ENCODE results near the gene SNX7.

The SNX7 gene

GRCh38 chr1:98781906-98782305 is 120.4 kb downstream of the SNX7 start:
- DNase-seq, result no peak

GRCh38 chr1:98783821-98784220 is 122.3 kb downstream of the SNX7 start:
- DNase-seq, result no peak

GRCh38 chr1:98791498-98791897 is 130.0 kb downstream of the SNX7 start:
- DNase-seq, result no peak

DNA sequence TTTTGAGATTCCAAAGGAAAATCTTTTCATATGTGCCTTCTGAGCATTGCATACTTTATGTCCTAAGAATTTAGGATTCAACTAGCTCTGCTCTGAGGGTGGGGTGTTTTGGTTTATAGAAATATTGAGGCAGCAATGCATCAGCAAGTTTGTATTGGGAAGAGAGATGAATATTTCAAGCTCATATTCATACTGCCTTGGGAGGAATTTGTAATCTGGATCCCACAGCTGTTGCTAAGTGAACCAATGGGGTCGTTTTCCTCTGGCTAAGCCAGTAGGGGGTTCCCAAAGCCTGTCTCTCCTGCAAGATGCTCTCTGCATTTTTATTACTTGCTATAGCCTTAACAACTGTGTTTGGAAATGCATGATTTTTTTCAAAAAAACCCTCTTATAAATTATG is 130.6 kb downstream of the SNX7 start:
- no peak for DNase-seq

GRCh38 chr1:98793136-98793535 is 131.6 kb downstream of the SNX7 start:
- DNase-seq, result no peak

DNA sequence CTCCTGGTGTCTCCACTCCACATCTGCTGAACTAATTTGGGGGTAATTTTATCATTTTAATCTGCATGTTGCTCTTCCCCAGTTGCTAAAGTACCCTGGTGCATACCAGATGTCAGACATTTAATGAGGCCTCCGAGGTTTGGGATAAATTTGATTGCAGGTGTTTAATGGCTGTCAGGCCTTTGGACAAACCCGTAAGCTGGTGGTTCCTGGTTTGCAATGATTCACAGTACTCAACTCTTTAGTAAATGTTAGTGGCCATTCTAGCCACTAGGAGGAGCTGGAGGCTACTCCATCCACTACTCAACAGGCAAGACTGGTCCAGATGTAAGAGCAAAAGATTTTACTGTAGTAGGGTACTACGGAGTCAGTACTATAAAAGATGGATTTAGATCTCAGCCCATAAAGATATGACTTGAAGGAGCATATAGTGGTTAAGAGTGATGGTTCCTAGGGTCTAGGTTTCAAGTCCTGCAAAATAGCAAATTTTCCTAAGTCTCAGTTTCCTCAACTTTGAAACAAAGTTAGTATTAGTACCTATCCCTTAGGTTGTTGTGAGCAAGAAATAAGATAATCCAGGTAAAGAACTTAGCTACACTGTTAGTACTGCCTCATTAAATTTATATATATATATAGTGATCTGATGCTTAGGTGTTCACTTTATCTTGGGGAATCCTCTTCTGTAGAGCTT is 132.8 kb downstream of the SNX7 start:
- no peak for DNase-seq

DNA sequence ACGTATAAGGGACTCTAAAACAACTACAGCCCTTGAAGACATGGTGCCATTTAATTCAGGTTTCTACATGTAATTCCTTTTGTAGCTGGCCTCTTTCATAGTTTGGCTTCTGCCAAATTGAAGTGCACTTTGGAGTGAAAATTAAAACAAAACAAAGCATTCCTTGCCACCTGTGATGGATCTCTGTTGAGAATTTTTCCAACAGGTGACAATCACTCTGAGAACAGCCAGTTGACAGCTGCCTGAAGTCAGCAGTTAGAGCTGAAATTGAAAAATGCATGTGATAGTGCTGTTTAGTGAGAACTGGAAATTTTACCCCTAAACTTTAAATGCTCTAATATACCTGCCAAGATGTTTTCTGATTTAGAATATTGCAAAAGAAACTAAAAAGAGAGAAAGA is 134.5 kb downstream of the SNX7 start:
- DNase-seq, result no peak

DNA sequence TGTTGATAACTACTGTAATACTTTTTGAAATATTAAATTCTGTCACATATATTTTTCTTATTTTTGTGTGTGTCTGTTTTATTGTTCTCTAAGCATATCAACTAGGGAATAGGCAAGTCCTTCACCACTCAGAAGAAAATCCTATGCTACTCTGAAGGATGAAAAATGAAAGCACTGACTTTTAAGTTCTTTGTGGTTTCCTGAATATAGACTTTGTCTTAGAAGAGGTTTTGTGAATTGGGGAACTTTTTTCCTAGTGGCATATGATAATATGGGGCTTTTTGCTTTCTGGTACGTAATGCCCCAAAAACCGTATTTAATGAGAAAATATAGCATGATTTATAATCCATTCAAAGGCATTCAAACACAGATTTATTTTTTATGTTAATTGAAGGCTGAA is 136.0 kb downstream of the SNX7 start:
- no peak for DNase-seq
